GM13977 (cell line): Measurements from ENCODE around the gene LRATD1.
"Not testable (repeated sequence)": the region's sequence is repeated elsewhere in the genome, so short reads cannot be mapped to it uniquely, and the experiment has no call there.

ENCODE experiments used
- DNase-seq: peaks from one replicate; pipeline ENCODE4 v3.0.0; 2012; ENCODE audit warnings: low spot score
- CTCF ChIP-seq: IDR thresholded peaks from 2 replicates; pipeline ENCODE4 v1.5.1; 2012; ENCODE audit warnings: mild to moderate bottlenecking, control low read depth; ENCODE audit not compliant: insufficient read depth; ENCODE audit errors: extremely low read depth, missing control alignments
- in situ Hi-C: fragments of 300-500 bp; cut with MboI; formaldehyde crosslinking; loops from one replicate; pipeline ENCODE4 v1.12.0; 2022; ENCODE audit warnings: low sequenced_read_pairs, low pct_unique_long_range_greater_than_20kb, mixed read lengths, inconsistent platforms; ENCODE audit not compliant: unreplicated experiment

The LRATD1 gene

DNA sequence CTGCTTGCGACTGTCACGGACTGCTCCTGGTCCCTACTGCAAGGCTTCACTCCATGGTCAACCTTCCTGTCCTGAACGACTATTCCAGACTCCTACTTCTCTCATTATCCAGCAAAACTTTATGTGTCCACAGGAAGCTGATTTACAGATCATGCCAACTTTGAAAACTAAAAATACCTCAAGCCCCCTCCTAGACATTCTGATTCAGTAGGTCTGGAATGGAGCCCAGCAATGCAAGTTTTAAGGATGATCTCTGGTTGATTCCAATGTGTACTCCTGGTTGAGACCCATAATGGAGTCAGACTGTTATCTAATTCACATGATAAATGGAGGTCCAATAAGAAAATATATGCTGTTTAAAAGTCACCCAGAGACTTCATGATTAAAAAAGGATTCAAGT lies 13.1 kb upstream of the LRATD1 start:
- TF ChIP-seq CTCF = no peak
- in situ Hi-C loops = no loop called here
- DNase-seq = no peak

DNA sequence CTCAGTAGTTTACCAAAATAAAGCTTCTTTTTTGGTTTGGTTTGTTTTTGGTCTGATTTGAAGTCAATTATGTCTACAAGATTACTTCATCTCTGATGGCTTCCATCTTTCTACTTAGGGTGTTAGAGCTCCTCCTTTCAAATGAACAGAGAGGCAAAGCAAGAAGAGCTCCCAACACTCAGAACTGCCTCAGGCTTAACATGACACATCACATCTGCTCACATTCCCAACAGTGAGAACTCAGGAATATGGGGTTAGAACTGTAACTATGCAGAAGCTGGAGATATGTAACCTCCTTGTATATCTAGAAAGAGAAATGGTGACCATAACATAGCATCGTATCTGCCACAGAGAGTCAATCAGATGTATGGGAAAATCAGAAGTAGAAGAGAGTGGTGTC lies 11.4 kb upstream of the LRATD1 start:
- in situ Hi-C loops = no loop called here
- no peak for DNase-seq
- TF ChIP-seq CTCF = no peak

DNA sequence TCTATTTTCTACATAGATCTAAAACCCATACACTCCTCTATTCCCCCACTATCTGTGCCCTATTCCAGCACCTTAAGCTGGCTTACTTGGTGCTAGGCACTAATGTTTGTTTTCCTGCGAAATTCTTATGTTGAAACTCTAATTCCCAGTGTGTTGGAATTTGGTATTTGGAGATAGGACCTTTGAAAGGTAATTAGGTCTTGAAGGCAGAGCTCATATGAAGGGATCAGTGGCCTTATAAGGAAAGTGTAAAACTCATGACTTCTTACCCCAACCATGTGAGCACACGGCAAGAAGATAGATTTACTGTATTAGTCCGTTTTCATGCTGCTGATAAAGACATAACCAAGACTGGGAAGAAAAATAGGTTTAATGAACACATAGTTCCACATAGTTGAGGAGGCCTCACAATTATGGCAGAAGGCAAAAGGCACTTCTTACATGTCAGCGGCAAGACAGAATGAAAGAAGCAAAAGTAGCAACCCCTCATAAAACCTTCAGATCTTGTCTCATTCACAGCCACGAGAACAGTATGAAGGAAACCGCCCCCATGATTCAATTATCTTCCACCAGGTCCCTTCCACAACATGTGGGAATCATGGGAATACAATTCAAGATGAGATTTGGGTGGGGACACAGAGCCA lies 10.5 kb upstream of the LRATD1 start:
- TF ChIP-seq CTCF = no peak
- DNase-seq = no peak
- in situ Hi-C loops = no loop called here

- DNase-seq, in situ Hi-C loops: not testable (repeated sequence)
Measured at GRCh38 chr2:14622550-14622939, 10.0 kb upstream of the LRATD1 start.

GRCh38 chr2:14623237-14623636 lies 9.3 kb upstream of the LRATD1 start:
- no peak for TF ChIP-seq CTCF
- no peak for DNase-seq
- in situ Hi-C loops = no loop called here

- TF ChIP-seq CTCF = no peak
- DNase-seq = no peak
- in situ Hi-C loops = no loop called here
Measured at GRCh38 chr2:14626873-14627272, 5.6 kb upstream of the LRATD1 start.

GRCh38 chr2:14628901-14629300 lies 3.6 kb upstream of the LRATD1 start:
- TF ChIP-seq CTCF = no peak
- DNase-seq = no peak

More at GRCh38 chr2:14628901-14629300, 3.6 kb upstream of the LRATD1 start:
- in situ Hi-C loops = no loop called here
